Suppressor macrophage treated with lipopolysaccharide for 4 hours (primary cell): ENCODE measurements around the gene STK10.
"Not testable (repeated sequence)": the region's sequence is repeated elsewhere in the genome, so short reads cannot be mapped to it uniquely, and the experiment has no call there.

Experiments used
- DNase-seq: peaks from one replicate; pipeline ENCODE4 v3.0.0-alpha.2; 2020

STK10 gene

GRCh38 chr5:172188033-172188892 lies at the start of gene STK10:
STK10 (minus strand) TSS chr5:172188224; CDS start chr5:172188042, 182 bp downstream.
- peak; percentile 96 for DNase-seq

- no peak for DNase-seq
These were observed 48.1 kb upstream of the STK10 start for GRCh38 chr5:172235827-172236736.

- peak; percentile 42 for DNase-seq
These were observed 47.2 kb upstream of the STK10 start for GRCh38 chr5:172235132-172235780.

GRCh38 chr5:172234031-172234430 lies 46.0 kb upstream of the STK10 start:
- no peak for DNase-seq

GRCh38 chr5:172229904-172230303 lies 41.9 kb upstream of the STK10 start:
- no peak for DNase-seq

- no peak for DNase-seq
These were observed 37.0 kb upstream of the STK10 start for GRCh38 chr5:172224996-172225395.

- no peak for DNase-seq
These were observed 36.2 kb upstream of the STK10 start for GRCh38 chr5:172223901-172224873.

GRCh38 chr5:172219296-172219695 lies 31.3 kb upstream of the STK10 start:
- DNase-seq = no peak

- no peak for DNase-seq
These were observed 28.3 kb upstream of the STK10 start for GRCh38 chr5:172216345-172216744.

- DNase-seq = no peak
These were observed 25.1 kb upstream of the STK10 start for GRCh38 chr5:172213126-172213525.

GRCh38 chr5:172211676-172212075 lies 23.7 kb upstream of the STK10 start:
- no peak for DNase-seq

GRCh38 chr5:172209714-172210113 lies 21.7 kb upstream of the STK10 start:
- no peak for DNase-seq

- DNase-seq = no peak
These were observed 19.5 kb upstream of the STK10 start for GRCh38 chr5:172207511-172207910.

GRCh38 chr5:172205984-172206383 lies 18.0 kb upstream of the STK10 start:
- peak; percentile 59 for DNase-seq

- DNase-seq = no peak
These were observed 12.5 kb upstream of the STK10 start for GRCh38 chr5:172200476-172200875.

GRCh38 chr5:172199446-172199845 lies 11.4 kb upstream of the STK10 start:
- DNase-seq = no peak

- not testable (repeated sequence) for DNase-seq
These were observed 9.8 kb upstream of the STK10 start for GRCh38 chr5:172197775-172198174.

GRCh38 chr5:172194985-172195774 lies 7.2 kb upstream of the STK10 start:
- DNase-seq = no peak

GRCh38 chr5:172193872-172194271 lies 5.8 kb upstream of the STK10 start, which contains the start of gene EFCAB9:
EFCAB9 (plus strand) TSS chr5:172194172; CDS start chr5:172194173, 1 bp downstream.
- DNase-seq = no peak

- no peak for DNase-seq
These were observed 1.8 kb upstream of the STK10 start for GRCh38 chr5:172189693-172190296.
